Duodenal mucosa (tissue), 2 donors: ENCODE measurements around the gene EEF1A2.

ENCODE experiments used
- H3K27ac ChIP-seq: one replicate; pipeline ENCODE4 v1.7.0; 2013; ENCODE audit warnings: low read depth, low read length
- H3K27me3 ChIP-seq, 2 donors: one replicate each; pipeline ENCODE4 v1.7.0; 2013; ENCODE audit warnings: low read length in 2 of 2, control low read depth in 1 of 2; ENCODE audit not compliant: insufficient read depth in 2 of 2, control insufficient read depth in 1 of 2
- H3K36me3 ChIP-seq, 2 donors: one replicate each; pipeline ENCODE4 v1.7.0; 2013; ENCODE audit warnings: low read length in 2 of 2, control low read depth in 1 of 2; ENCODE audit not compliant: insufficient read depth in 2 of 2, control insufficient read depth in 1 of 2
- H3K4me1 ChIP-seq, 2 donors: one replicate each; pipeline ENCODE4 v1.7.0; 2013; ENCODE audit warnings: low read length in 2 of 2, control low read depth in 1 of 2; ENCODE audit not compliant: insufficient read depth in 2 of 2, control insufficient read depth in 1 of 2
- H3K4me3 ChIP-seq, 2 donors: one replicate each; pipeline ENCODE4 v1.7.0; 2013; ENCODE audit warnings: low read length in 2 of 2, low read depth in 1 of 2
- H3K9ac ChIP-seq, 2 donors: one replicate each; pipeline ENCODE4 v1.7.0; 2013; ENCODE audit warnings: low read length in 2 of 2, low read depth in 1 of 2
- H3K9me3 ChIP-seq, 2 donors: one replicate each; pipeline ENCODE4 v1.7.0; 2013; ENCODE audit warnings: low read length in 2 of 2, control low read depth in 1 of 2; ENCODE audit not compliant: control insufficient read depth in 1 of 2

The EEF1A2 gene

DNA sequence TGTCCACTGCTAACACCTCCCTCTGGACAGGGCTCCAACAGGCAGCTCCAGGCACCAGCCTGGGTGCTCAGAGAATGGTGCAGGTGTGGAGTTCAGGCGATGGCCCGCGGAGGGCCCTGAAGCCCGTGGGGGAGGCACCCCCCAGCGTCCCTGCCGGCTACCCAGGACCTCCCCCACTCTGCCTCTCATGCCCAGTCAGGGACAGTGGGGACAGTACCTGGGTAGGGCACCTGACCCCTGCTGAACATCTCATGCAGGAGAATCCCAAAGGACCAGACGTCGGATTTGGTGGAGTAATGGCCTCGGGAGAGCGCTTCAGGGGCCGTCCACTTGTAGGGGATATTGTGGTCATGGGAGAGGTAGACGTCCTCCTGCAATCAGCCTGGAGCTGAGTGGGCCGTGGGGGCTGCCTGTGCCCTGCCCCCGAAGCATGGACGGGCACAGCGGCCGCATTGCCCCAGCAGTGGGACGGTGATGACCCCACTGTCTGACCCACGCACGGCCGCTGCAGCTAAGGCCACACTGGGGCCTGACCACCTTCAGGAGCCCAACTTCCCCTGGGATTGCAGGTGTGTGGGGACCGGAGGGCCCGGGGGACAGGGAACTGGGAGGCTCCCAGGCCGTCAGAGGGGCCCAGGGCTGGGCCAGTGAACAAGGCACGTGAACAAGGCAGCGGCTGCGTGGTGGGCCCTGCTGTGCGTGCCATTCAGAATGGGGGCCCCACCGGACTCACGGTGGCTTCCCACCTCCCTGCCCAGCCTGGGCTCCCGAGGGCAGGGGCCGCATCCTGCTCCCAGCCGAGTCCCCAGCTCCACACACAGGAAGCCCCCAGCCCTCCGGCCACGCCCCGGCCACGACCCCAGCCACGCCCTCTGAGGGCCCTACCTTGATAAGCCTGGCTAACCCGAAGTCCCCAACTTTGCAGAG is 31.2 kb upstream of the EEF1A2 start:
- H3K27ac ChIP-seq, result peak overlapping the region; percentile 42

DNA sequence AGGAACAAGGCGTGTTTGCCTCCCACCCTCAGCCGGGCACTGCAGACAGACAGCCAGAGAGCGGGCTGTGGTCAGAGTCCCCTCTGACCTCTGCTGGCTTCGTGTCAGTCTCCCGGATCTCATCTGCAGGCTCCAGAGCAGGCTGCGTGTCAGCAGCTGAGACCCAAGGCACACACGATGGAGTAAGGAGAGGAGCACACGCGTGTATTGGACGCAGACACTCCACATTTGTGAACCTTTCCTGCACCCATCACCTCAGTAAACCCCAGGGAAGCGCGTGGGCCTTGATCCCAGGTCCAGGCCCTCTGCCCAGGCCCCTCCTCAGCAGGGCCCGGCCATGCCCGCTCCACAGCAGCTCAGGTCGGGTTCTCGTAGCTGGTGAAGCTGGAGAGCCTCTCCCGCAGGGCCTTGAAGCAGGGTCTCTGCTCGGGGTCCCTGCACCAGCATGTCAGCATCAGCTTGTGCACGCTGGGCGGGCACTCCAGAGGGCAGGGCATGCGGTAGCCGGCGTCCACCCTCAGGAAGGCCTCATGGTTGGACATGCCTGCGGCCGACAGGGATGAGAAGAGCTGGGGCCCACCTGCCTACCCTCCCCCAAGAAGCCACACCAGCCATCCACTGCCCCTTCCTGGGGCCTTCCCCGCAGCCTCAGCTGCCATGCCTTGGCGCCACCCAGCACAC is 30.4 kb upstream of the EEF1A2 start:
- H3K9ac ChIP-seq, result no peak overlapping the region

More for the DNA sequence above, 31.2 kb upstream of the EEF1A2 start:
- H3K4me3 ChIP-seq, result no peak overlapping the region
- no peaks in the 10 kb centered on the region for H3K9me3 ChIP-seq
- peaks cover 0 to 31% of the 10 kb centered on the region in 2 donors for H3K27me3 ChIP-seq
- peaks cover 0 to 4% of the 10 kb centered on the region in 2 donors for H3K36me3 ChIP-seq
- H3K9ac ChIP-seq, result no peak overlapping the region
- H3K4me1 ChIP-seq, result peaks cover 23 to 24% of the 10 kb centered on the region in 2 donors

DNA sequence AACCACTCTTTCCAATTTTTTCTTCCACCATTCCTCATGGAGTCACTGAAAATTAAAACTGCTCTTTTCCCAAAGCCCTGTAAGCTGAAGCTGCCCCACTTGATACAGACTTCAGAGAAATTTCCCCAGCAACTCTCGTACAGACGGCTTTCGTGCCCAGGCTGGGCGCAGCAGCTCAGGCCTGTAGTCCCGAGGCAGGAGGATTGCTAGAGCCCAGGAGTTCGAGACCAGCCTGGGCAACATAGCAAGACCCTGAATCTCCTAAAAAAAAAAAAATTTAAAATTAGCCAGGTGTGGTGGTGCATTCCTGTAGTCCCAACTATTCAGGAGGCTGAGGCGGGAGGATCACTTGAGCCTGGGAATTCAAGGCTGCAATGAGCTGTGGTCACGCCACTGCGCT is 28.3 kb upstream of the EEF1A2 start:
- Histone ChIP-seq H3K9me3 (peaks cover 4 to 6% of the 10 kb centered on the region in 2 donors), H3K36me3 (peaks cover 11 to 18% of the 10 kb centered on the region in 2 donors), H3K27me3 (peaks cover 0 to 21% of the 10 kb centered on the region in 2 donors), H3K4me1 (peaks cover 11 to 14% of the 10 kb centered on the region in 2 donors), H3K4me3 (no peak overlapping the region), H3K9ac (no peak overlapping the region), H3K27ac (no peak overlapping the region)

More for the DNA sequence above, 30.4 kb upstream of the EEF1A2 start:
- H3K9me3 ChIP-seq, result no peaks in the 10 kb centered on the region
- H3K27ac ChIP-seq, result no peak overlapping the region
- no peak overlapping the region for H3K4me3 ChIP-seq
- peaks cover 0 to 29% of the 10 kb centered on the region in 2 donors for H3K27me3 ChIP-seq
- H3K36me3 ChIP-seq, result peaks cover 0 to 4% of the 10 kb centered on the region in 2 donors
- H3K4me1 ChIP-seq, result peaks cover 15 to 16% of the 10 kb centered on the region in 2 donors

DNA sequence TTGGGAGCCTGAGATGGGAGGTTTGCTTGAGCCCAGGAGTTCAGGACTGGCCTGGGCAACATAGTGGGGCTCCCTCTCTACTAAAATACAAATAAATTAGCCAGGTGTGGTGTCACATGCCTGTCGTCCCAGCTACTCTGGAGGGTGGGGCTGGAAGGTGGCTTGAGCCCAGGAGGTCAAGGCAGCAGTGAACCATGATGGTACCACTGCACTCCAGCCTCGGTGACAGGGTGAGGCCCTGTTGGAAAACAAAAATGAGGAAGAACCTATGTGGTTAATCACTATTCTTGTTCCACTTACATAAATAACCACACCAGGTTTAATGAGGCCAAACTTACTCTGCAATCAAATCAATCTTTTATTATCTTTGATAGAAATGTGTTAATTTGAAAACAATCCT is 27.1 kb upstream of the EEF1A2 start:
- Histone ChIP-seq H3K27me3 (peaks cover 0 to 18% of the 10 kb centered on the region in 2 donors), H3K9ac (no peak overlapping the region), H3K4me1 (peaks cover 8 to 13% of the 10 kb centered on the region in 2 donors), H3K27ac (no peak overlapping the region), H3K9me3 (peaks cover 4 to 6% of the 10 kb centered on the region in 2 donors), H3K36me3 (peaks cover 14 to 19% of the 10 kb centered on the region in 2 donors), H3K4me3 (no peak overlapping the region)

DNA sequence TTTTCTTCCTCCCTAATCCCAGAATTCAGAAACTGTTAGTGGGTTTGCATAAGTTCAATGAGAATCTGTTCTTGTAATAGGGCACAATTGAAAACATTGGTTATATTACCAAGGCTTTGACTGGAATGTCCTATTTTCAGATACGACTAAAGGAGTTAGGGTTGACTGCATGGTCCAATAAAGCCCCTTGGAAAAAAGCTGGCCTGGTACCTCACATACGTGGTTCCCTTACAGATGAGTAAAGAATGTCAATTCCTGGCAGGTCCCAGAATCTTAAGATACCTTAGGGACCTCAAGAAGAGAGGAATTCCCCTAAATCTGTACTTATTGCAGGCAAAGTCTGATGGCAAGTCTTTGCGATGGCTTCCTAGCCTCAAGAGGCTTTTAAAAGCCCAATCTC is 26.3 kb upstream of the EEF1A2 start:
- no peak overlapping the region for H3K9ac ChIP-seq
- H3K36me3 ChIP-seq, result peaks cover 14 to 19% of the 10 kb centered on the region in 2 donors
- H3K4me3 ChIP-seq, result no peak overlapping the region
- no peak overlapping the region for H3K27ac ChIP-seq
- peaks cover 0 to 14% of the 10 kb centered on the region in 2 donors for H3K27me3 ChIP-seq
- peaks cover 4 to 6% of the 10 kb centered on the region in 2 donors for H3K9me3 ChIP-seq
- peaks cover 8 to 13% of the 10 kb centered on the region in 2 donors for H3K4me1 ChIP-seq

DNA sequence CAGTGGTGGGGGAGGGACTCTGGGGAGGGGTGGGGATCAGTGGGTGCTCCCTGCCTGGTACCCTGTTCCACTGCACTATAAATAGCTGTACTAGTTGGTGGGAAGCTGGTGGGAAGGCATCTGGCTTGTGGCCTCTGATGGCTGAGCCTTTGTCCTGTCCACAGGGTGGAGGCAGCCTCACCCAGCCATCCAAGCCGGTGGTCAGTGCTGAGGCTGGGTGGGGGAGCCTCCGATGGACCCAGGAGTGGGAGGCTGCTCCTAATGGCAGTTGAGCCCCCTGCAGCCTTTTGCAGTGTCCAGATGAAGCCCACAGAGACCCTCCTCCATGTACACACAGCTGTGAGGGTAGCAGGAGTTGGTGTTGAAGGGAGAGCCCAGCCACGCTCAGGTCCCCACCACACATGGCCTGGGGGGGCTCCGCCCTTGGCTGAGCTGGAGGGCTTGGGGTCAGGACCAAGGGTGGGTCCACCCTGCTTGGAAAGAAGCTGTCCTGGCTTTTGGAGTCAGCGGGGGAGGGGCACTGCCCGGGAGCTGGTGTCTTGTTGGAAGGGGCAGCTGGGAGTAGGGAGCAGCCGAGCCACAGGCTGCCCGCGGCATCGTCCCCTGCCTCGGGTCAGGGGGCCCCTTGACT is 24.2 kb upstream of the EEF1A2 start:
- Histone ChIP-seq H3K9ac (no peak overlapping the region), H3K27me3 (peaks cover 4 to 17% of the 10 kb centered on the region in 2 donors), H3K36me3 (peaks cover 14 to 19% of the 10 kb centered on the region in 2 donors), H3K4me1 (peaks cover 8 to 18% of the 10 kb centered on the region in 2 donors), H3K9me3 (peaks cover 4 to 6% of the 10 kb centered on the region in 2 donors), H3K27ac (no peak overlapping the region), H3K4me3 (no peak overlapping the region)

DNA sequence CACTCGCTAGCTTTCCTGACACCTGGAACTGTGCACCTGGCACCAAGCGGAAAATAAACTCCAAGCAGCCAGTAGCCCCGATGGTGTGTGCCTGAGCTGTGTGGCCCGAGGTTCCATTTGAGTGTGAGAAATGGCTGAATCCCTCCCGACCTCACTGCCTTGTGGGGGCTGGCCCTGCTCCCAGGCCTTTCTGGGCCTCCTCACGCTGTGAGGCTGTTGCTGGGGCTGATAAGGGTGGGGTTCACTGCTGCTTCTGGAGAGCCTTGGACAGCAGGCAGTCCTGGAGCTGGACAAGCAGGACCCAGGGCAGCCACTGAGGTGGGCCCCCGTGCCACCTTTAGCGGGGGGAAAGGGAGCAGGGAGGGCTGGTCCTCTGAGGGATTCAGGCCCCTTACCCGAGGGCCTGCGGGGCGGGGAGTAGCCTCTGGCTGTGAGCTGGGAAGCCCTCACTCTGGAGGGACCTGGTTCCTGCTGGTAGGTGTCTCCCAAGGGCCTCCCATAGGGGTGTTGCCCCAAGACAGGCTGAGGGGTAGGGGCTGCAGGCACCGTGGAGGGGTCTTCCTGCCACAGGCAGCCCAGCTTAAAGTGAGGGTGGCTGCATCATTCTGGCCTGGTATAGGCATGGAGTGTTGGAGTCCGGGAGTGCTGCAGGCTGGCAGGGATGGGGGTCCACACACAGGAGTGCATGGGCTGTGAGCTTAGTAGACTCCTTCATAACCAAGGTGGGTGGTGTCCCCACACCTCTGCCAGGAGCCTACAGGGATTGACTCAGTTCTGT is 23.4 kb upstream of the EEF1A2 start:
- Histone ChIP-seq H3K4me3 (peak overlapping the region in 1 of 2 donors; percentile 58), H3K9me3 (peaks cover 4 to 6% of the 10 kb centered on the region in 2 donors), H3K27me3 (peaks cover 4 to 24% of the 10 kb centered on the region in 2 donors), H3K9ac (peak overlapping the region in 1 of 2 donors; percentile 90), H3K27ac (no peak overlapping the region), H3K4me1 (peaks cover 8 to 18% of the 10 kb centered on the region in 2 donors), H3K36me3 (peaks cover 14 to 19% of the 10 kb centered on the region in 2 donors)

DNA sequence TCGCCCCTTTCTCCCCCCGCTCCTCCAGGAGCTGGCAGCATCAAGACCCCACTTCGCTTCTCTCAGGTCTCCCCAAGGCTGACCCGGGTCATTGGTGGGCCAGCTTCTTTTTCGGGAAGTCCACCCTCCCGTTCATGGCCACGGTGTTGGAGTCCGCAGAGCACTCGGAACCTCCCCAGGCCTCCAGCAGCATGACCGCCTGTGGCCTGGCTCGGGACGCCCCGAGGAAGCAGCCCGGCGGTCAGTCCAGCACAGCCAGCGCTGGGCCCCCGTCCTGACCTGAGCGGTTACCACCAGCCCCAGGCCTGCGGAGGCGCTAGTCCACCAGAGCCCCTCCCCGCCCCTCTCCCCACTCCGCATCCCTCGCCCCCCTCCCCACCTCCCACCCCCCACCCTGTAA is 22.7 kb upstream of the EEF1A2 start:
- Histone ChIP-seq H3K4me3 (peak overlapping the region; percentile 84 to 92), H3K36me3 (peaks cover 14 to 19% of the 10 kb centered on the region in 2 donors), H3K4me1 (peaks cover 8 to 18% of the 10 kb centered on the region in 2 donors), H3K9ac (peak overlapping the region; percentile 82 to 90), H3K27ac (no peak overlapping the region), H3K9me3 (peaks cover 4 to 6% of the 10 kb centered on the region in 2 donors), H3K27me3 (peaks cover 4 to 26% of the 10 kb centered on the region in 2 donors)

DNA sequence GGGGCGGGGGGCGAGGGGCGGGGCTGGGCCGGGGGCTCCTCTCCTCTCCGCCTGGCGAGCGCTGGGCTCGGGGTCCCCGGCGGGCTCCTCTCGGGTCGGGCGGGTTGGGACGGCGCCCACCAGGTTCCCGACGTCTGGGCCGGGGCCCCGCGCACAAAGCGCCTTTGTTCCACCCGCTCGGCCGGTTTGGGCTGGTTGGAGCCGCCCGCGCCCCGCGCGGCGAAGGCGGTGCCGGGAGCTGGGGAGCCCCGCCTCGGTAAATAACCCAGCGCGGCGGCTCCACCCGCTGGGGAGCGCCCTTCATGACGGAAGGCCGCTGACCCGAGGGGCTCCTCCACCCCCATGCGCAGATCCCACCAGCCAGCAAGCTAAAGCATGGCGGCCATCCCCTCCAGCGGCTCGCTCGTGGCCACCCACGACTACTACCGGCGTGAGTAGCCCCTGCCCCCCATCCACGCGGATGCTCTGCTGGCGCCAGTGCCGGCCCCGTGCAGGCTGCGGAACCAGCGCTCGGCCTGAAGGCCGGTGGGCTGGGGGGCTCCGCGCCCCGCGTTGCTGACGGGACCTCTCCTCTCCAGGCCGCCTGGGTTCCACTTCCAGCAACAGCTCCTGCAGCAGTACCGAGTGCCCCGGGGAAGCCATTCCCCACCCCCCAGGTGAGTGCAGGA is 22.2 kb upstream of the EEF1A2 start:
- Histone ChIP-seq H3K9me3 (peaks cover 4 to 6% of the 10 kb centered on the region in 2 donors), H3K36me3 (peaks cover 14 to 19% of the 10 kb centered on the region in 2 donors), H3K9ac (peak overlapping the region; percentile 82 to 90), H3K4me1 (peaks cover 8 to 18% of the 10 kb centered on the region in 2 donors), H3K27me3 (peaks cover 4 to 26% of the 10 kb centered on the region in 2 donors), H3K4me3 (peak overlapping the region; percentile 84 to 92), H3K27ac (peak overlapping the region; percentile 94)
